GM19372 (cell line): ENCODE data around the gene TRIM65.

Source experiments
- ATAC-seq: cut with Tn5 transposase; IDR thresholded peaks from one replicate; pipeline ENCODE4 v1.9.1; 2021; ENCODE audit warnings: mild to moderate bottlenecking, low read depth, moderate library complexity; ENCODE audit not compliant: unreplicated experiment

Gene TRIM65

DNA sequence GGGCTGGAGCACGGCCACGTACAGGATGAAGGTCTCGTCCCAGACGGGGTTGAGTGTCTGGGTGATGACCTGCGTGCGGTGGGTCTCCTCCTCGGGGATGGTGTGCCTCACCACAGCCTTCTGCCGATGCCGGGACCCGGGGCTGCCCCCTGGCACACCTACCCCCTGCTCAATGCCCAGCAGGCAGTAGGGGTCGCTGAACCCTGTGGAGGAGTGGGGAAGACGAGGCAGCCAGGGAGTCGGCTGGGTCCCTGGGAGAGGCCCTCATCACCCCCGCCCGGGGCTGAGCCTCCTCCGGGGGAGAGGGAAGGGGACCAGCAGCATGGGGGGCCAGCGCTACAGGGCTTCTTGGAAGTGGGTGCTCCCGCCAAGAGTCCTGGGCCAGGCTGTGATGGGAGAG lies 54.3 kb downstream of the TRIM65 start:
- no peak for ATAC-seq

DNA sequence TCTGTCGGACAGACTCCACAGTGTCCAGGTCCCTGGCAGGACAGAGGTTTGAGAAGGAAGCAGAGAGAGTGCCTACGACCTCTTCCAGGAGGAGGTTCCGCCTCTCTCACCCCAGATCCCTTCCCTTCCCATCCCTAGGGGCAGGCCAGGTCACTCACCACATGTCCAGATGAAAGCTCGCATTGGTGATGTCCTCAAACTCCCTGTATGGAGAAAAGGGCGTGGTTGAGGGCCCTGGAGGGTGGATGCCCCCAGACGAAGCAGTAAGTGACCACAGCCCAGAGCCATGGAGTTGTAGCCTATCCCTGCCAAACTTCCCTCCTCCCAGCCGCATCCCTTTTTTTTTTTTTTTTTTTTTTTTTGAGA lies 56.0 kb downstream of the TRIM65 start:
- ATAC-seq: no peak

DNA sequence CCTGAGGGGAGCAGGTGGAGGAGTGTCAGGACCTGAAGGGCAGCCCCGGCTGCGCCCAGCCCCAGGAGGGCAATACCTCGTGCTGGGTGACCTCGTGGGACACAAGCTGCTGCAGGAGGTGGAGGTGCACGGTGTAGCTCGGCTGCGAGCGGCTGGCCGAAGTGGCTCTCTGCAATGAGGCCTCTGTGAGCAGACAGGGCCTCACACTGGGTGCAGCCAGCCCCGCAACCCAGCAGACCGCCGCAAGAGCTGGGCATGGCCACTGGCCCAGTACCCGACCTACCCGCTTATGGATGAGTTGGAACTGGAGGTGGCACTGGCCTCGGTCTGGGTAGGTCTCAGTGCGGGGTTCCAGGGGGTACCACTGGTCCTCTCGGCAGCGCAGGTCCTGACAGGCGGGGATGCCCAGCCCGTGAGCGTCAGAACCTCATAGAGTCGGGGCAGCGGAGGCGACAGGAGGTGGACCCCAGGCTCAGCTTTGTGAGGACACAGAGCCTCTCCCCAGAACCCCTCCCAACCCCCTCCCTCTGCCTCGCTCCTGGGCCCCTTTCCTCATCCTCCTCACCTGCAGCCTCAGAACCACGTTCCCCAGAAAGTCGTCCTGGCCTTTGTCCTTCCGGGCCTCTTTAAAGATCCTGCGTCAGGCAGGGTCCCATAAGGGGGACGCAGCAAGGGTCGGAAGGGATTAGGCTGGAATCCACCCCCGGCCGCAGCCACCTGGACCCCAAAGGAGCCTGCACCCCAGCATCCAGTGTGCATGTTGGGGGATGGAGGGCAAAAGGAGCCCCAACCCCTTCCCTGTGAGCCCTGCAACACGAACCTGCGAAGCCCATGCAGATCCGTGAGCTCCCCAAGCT lies 56.6 kb downstream of the TRIM65 start:
- ATAC-seq: no peak
